Left lobe of liver (tissue), 2 donors: ENCODE results near the gene TRIM68. TPM values are rescaled to one million over a fixed set of nuclear protein-coding genes. Genes with fewer than 3 reads are reported as not detected.

ENCODE experiments used
- ATAC-seq: fragments of 200-7000 bp; cut with Tn5 transposase; one replicate; pipeline ENCODE4 v1.9.1; 2020; ENCODE audit warnings: mild to moderate bottlenecking, moderate library complexity
- DNase-seq: peaks from one replicate; pipeline ENCODE4 v3.0.0-alpha.2; 2020; ENCODE audit warnings: low spot score
- total RNA-seq: library from RNA; stranded (reverse); gene quantifications from one replicate; pipeline ENCODE4 v1.2.1, GENCODE V29; 2021
- donor health status: DM: no; HTN: no; CAD: no; lungs with moderate emphysema.
- donor health status: DM: no; HTN: yes; CAD: no.

Gene TRIM68, protein sequence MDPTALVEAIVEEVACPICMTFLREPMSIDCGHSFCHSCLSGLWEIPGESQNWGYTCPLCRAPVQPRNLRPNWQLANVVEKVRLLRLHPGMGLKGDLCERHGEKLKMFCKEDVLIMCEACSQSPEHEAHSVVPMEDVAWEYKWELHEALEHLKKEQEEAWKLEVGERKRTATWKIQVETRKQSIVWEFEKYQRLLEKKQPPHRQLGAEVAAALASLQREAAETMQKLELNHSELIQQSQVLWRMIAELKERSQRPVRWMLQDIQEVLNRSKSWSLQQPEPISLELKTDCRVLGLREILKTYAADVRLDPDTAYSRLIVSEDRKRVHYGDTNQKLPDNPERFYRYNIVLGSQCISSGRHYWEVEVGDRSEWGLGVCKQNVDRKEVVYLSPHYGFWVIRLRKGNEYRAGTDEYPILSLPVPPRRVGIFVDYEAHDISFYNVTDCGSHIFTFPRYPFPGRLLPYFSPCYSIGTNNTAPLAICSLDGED
- 4.5 TPM for total RNA-seq

DNA sequence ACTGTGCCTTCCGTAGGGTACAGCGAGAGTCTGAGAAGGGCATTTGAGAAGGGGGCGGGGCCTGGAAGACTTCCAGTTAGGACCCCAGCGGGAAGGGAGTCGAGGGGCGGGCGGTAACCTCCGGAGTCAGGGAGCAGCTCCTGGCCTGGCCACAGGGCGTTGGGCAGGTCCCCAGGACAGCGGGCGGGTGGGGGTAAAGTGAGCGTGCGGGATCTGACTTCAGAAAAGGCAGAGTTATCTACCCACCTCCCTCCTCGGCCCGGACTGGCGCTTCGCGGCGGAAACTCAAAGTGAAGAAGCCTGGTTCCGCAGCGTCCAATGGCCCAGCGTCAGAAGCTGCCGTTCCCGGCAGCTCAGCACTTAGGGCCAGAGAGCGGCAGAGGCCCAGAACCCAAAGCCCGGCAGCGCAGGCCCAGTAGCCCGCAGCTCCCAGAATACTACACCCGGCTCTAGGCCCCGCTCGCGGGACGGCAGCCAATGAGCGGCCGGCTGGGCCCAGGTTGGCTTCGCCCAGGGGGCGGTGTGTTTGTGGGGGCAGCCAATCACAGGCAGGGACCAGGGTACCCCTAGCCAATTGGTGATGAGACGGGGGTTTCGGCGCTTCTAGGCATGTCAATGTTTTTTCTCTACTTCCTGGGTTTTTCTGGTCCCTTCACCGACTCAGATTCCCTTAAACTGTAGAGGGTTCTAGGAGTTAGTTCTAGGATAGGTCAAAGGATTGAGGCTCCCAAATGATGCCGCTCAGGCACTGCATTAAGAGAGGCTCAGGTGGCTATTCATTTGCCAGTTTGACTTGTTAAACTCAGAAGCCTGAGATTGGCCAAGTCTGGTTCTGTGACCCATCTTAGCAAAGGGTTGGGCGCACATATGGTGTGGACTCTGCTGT lies at the start of gene TRIM68:
Gene TRIM68, minus strand, starts transcription at position 451 of the 886 bp plus-strand sequence. CDS start 2,727 bp downstream, outside the sequence.
- peak; percentile 98 for ATAC-seq

DNA sequence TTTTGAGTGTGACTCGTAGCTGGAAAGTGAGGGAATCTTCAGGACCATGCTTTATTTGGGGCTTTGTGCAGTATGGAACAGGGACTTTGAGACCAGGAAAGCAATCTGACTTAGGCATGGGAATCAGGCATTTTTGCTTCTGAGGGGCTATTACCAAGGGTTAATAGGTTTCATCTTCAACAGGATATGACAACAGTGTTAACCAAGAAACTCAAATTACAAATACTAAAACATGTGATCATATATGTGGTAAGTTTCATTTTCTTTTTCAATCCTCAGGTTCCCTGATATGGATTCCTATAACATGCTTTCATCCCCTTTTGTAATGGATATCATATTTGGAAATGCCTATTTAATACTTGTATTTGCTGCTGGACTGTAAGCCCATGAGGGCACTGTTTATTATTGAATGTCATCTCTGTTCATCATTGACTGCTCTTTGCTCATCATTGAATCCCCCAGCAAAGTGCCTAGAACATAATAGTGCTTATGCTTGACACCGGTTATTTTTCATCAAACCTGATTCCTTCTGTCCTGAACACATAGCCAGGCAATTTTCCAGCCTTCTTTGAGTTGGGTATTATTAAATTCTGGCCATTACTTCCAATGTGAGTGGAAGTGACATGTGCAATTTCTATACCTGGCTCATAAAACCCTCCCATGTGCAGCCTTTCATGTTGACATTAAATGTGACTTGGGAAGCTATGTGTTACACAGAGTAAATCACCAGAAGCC lies 46.8 kb upstream of the TRIM68 start:
- ATAC-seq (no peak), DNase-seq (no peak)

More for the DNA sequence above, at the start of gene TRIM68:
- DNase-seq, result peak; percentile 98

DNA sequence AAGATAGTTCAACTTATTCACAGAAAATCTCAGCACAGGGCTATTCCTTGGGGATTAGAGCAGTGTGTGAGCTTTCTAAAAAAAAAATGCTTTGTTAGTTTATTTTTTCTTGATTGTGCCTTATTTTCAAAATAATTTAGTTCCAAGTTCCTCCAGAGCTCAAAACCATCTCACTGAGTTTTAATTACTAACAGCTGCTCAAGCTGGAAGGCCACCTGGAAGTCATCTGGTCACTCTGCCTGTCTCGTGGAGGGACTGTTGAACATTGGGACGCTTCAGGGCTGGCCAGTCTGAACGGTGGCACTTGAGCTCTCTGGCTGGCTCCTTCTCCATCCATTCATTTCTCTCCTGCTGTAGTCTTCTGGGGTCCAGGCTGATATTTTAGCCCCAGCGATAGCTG lies 39.7 kb upstream of the TRIM68 start:
- no peak for DNase-seq
- no peak for ATAC-seq

DNA sequence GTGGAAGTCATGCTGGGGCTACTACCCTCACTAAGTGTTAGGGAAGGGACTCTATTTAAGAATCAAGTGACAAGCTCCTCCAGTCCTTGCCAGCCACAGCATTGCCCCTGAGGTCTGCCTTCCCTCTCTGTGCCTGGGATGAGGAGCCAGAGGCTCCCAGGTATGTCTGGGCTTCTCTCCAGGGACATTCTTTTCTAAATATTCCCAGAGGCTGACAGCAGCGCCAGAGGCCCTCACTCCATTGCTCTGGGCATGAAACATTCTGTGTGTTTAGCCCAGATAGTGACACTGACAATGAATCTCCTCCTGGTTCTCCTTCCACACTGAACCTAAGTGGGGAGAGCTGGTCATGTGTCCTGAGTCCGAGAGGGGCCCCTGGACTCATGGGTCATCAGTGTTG lies 37.9 kb upstream of the TRIM68 start:
- no peak for DNase-seq

DNA sequence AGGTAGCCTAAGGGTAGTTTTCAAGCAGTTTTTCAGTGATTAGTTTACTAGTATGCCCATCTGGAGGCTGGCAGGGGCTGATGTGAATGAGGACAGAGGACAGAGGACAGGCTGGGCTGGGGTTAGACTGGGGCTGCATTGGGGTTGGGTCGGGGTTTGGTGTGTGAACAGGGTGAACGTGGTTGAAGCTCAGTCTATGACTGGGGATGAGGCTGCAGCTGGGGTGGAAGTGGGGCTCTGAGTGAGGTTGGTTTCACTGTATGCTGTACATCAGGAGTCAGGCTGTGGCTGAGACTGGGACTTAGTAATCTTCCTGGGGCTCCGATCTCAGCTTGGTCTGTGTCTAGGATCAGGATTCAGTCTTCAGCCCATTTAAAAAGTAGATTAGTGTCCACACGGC lies 36.2 kb upstream of the TRIM68 start:
- no peak for DNase-seq
- ATAC-seq, result no peak

More for the DNA sequence above, 37.9 kb upstream of the TRIM68 start:
- no peak for ATAC-seq

DNA sequence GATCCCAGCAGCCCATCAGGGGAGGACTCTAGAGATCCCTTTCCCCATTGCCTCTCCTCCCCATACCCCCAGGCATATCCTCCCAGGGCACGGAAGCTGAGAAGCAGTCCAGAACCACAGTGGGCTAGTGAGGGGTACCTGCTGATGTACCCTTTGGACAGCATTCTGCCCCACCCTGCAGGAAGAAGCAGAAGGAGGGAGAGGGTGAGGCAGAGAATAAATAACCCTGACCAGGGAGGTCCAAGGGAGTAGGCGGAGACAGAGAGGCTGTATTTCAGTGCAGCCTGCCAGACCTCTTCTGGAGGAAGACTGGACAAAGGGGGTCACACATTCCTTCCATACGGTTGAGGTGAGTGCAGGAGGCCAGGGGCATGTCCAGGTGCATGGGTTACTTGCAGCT lies 35.7 kb upstream of the TRIM68 start, which contains the start of gene OR51E1:
Gene OR51E1, plus strand, starts transcription at position 301 of the 400 bp plus-strand sequence. CDS start 8,545 bp downstream, outside the sequence.
- no peak for ATAC-seq
- DNase-seq, result no peak

DNA sequence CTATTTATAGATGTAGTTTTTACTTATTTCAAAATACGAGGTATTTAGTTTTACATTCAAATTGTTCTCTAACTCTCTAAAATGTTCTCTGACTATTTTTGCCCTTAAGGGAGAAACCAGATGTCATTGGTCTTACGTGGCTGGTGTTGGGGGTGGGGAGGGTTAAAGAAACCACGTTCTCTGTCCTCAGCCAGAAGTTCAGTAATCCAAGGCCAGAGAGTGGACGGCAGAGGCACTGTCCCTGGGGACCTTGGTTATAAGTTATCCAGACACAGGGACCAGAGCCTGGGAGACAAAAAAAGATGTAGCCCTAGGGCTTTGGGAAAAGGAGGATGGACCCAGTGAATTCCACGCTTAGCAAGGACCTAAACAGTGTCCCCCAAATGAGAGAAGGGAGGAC lies 35.0 kb upstream of the TRIM68 start:
- DNase-seq (no peak), ATAC-seq (no peak)

DNA sequence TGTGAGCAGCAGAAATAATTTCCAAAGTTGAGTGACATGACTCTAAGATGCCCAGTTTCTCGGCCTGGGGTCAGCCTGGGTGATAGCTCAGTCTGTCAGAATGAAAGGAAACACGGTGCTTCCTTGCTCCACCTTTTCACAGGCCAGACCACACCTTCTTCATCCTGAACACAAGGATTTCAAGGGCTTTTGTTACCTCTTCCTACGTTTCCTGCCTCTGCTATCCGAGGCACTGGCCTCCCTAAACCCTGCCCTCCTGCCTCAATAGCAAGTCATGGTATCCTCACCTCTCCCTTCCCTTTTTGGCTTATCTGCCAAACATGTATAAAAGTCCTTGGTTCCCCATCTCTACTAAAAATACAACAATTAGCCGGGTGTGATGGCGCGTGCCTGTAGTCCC lies 34.0 kb upstream of the TRIM68 start:
- ATAC-seq (no peak), DNase-seq (no peak)

DNA sequence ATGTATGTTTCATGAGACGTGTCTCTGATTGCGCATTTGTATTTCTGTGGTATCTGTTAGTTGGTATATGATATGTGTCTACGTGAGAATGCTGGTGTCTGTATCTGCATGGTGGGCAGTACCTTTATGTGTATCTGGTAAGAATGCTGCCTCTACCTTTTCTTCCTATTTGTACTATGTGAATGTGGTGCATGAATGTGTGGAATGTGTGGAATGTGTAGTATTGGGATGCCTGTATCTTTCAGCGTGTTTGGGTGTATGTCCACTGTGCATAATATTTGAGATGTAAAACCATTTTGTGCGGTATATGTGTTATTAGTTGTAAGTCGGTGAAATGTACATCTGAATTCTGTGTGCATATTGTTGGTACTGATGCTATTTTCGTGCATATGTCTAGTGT lies 33.5 kb upstream of the TRIM68 start:
- no peak for ATAC-seq

DNA sequence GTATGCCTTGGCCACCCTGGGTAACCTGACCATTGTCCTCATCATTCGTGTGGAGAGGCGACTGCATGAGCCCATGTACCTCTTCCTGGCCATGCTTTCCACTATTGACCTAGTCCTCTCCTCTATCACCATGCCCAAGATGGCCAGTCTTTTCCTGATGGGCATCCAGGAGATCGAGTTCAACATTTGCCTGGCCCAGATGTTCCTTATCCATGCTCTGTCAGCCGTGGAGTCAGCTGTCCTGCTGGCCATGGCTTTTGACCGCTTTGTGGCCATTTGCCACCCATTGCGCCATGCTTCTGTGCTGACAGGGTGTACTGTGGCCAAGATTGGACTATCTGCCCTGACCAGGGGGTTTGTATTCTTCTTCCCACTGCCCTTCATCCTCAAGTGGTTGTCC lies 31.9 kb upstream of the TRIM68 start:
- ATAC-seq, result no peak
- no peak for DNase-seq

More for the DNA sequence above, 33.5 kb upstream of the TRIM68 start:
- DNase-seq, result no peak

DNA sequence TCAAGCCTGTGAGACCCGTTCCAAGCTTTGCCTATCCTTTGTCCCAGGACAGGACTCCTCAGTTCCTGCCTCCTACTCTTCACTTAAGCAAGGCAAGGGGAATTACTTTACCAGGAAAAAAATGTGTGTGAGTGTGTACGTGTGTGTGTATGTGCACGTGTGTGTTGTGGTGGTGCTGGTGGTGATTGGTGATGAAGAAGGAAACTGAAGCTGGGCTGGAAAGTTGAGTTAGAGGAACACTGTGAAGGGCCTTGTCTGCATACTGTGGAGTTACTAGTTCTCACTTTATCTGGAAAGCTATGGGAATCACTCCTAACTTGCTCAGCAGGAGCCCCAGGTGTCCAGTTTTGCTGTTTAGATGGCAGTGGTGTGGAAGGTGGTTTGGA lies 29.6 kb upstream of the TRIM68 start:
- DNase-seq (no peak), ATAC-seq (no peak)

DNA sequence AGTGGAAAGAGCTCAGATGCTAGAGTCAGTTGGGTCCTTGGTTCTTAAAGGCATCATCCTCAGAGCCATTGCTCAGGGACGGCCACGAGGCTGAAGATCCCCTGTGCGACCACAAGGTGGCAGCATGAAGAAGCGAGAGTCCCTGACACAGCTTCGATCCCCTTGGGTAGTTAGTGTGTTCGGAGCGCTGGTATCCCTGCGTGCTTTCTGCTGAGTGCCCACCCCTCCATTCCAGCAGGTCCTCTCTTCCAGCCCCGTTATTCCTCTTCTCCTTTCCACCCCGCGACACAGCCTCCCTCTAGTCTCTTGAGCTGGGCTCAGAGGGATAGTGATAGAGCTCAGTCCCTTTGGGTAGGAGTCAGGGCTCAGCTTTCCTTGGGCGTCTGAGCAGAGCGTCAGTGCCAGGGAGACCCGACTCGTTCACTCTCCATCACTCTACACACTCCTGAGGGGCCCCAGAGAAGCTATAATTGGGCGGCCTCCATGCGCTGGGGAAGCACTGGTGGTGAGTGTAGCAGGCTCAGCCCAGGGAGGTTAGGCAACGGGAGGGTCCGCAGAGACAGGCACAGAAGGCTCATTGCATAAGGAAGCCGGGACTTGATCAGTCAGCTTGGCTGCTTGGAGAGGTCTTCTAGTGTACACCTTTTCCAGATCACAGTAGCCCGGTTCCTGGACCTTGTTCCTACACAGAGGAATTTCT lies 29.1 kb upstream of the TRIM68 start, which contains the start of gene OR51D1:
Gene OR51D1, plus strand, starts transcription at position 516 of the 700 bp plus-strand sequence. CDS start 2,314 bp downstream, outside the sequence.
- ATAC-seq (peak; percentile 99), DNase-seq (peak; percentile 66)

DNA sequence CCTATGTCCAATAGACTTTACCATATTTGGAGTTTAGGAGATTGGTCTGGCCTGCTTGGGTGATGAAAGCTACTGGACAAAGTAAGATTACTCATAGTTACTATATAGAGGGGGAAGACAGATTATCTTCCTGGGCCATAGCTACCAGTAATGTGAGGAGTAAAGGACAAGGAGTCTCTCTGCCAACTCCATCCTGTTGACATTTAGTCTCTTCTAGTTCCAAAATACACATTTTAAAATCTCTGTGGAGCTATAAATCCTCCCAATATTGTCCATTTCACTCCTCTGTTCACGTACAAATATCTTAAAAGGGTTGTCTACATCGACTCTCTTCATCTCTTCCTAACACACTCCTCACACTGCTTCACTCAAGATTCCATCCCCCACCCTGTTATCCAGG lies 28.1 kb upstream of the TRIM68 start:
- ATAC-seq (no peak), DNase-seq (no peak)

DNA sequence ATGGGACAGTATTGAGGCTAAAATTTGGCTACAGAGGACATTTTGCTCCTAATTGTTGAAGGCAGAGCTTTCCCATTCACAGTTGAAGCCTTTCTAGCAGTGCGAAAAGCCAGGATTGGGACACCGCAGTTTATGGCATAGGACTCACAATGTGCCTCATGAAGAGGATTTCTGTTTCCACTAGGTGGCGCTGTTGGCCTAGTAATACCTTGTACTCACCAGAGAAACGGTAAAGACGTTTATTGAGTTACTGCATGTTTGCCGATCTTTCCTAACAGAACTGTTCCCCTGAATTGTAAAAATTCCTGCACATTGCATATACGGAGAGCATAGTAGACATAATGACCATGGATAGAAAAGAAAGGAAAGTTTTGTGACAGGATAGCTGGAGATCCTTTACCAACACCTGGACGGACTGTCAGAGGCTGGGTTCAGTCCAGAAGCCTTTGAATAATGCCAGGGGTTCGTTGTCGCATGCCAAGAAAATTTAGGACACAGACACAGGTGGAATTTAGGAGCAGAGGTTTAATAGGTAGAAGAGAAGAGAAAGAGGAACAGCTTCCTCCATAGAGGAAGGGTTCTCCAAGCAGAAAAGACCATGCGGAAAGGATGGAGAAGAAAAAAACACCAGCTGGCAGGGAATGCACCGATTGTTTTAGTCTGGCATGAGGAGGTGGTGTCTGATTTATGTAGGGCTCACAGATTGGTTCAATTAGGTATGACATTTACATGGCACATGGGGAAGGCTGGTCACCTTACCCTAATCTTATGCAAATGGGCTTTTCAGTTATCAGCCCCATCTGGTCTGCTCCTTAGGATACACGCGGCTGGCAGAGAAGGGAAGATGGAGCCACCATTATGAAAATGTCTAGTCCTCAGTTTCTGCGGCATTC lies 18.4 kb upstream of the TRIM68 start:
- peak; percentile 87 for ATAC-seq
- DNase-seq, result peak; percentile 53

DNA sequence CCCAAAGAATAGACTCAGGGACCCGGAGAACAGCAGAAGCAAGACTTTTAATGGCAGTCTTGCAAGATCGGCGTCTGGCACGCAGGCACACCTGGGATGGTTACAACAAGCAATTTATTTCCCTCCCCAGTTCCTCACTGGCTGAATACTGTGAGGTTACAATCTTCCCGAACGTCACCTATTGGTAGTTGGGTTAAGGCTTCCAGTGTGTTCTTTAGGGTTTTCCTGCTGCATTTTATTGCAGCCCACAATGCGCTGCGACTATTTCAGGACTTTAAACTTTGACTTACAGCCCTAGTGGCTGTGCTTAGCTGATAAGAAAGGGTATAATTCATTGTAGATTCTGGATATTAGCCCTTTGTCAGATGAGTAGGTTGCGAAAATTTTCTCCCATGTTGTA lies 11.5 kb upstream of the TRIM68 start:
- DNase-seq (no peak), ATAC-seq (no peak)

DNA sequence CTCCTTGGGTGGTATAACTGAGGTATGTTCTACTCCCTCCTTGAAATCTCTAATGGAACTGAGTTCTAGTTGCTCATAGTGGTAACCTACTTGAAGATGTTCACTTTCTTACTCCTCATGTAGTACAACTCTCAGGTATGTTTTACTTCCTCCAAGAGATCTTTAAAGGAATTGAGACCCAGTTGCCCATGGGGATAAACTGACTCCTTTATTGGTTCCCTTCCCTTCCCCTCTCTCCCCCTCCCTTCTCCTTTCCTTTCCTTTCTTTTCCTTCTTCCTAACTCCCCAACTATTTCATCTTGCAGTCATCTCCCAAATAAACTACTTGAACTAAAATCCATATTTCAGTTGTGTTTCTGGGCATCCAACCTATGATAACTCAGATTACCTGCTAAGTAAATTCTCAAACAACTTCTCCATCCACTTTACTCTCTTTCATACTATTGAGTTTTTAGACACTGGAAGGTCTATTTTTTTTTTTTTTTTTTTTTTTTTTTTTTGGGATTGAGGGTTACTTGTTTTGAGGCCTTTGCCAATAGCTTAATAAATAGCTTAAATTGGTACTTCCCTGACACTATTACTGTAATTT lies 7.9 kb upstream of the TRIM68 start:
- ATAC-seq (no peak), DNase-seq (no peak)

DNA sequence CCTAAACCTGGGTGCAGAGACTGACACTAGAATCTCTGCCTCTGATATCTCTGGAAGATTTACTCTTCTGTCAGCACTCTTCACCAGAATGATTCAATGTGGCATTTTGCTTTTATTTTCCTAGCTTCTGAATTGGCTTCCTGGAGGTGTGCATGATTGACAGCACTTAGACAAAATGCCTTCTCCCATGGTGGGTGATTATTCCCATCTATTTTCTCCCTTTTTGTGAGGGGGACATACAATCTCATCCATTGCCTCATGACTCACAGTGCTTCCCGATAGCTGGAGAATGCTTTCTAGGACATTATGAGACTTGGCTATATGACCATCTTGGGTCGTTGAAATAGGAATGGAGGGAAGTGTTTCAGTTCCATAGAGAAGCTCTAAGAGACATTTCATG lies 4.0 kb upstream of the TRIM68 start:
- no peak for ATAC-seq

DNA sequence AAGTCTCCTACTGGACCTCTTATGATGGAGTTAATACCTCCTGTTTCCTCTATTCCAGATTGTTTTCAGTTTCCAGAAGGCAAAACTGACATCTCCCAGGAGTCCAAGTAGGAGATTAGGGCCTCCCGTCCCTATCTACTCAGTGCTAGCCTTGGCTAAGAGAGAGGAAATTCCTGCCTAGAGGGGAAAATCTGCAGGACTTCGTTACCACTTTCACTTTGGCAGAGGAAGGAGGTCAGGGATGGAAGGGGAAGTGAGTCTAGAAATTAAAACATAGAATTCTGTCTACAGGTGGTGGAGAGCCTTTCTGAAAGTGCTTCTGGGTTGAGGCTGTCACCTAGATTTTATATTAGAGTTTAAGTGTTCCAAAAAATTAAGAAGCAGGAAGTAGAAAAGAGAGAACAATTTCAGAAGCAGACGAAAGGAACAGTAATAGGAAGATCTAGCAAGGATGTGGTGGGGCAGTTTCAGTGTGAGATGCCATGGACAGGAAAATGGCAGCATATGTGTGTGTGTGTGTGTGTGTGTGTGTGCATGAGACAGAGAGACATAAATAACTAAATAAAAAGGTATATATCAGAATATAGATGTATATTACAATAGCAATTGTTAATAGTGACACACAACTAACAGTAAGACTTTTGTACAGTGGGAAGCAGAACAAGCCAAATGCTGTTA lies 2.4 kb upstream of the TRIM68 start:
- DNase-seq (no peak), ATAC-seq (no peak)

More for the DNA sequence above, 4.0 kb upstream of the TRIM68 start:
- no peak for DNase-seq
